ENCODE results near the gene HMGCL.
A peak's percentile ranks its signal among the peaks of the same experiment; 100 is the strongest.

Gene HMGCL

DNA sequence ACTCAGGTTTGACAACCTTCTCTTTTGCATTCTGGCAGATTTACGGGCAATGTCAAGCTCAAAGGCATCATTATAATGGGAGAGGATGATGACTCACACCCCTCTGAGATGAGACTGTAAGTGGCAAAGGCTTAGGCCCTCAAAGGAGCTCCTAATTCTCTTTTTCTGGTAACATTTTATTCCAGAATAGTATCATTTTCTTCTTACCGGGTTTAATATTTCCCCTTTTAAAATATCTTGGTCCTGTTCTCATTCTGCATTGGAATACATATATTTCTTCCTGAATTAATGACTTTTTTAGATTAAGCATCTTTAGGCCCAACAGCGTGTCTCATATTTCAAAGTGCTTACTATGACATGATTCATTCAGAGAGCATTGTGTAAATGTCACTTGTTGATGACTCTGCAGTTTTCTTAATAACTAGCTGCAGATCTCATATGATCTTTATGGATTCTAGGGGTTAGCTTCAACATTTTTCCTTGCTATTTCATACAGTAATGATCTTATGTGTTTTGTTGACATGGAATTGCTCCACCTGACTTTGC is 45.3 kb downstream of the HMGCL start:
- FAIRE-seq: no peak
- TF ChIP-seq, protein P1, sequence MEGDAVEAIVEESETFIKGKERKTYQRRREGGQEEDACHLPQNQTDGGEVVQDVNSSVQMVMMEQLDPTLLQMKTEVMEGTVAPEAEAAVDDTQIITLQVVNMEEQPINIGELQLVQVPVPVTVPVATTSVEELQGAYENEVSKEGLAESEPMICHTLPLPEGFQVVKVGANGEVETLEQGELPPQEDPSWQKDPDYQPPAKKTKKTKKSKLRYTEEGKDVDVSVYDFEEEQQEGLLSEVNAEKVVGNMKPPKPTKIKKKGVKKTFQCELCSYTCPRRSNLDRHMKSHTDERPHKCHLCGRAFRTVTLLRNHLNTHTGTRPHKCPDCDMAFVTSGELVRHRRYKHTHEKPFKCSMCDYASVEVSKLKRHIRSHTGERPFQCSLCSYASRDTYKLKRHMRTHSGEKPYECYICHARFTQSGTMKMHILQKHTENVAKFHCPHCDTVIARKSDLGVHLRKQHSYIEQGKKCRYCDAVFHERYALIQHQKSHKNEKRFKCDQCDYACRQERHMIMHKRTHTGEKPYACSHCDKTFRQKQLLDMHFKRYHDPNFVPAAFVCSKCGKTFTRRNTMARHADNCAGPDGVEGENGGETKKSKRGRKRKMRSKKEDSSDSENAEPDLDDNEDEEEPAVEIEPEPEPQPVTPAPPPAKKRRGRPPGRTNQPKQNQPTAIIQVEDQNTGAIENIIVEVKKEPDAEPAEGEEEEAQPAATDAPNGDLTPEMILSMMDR (IDR thresholded peaks at IDR 0.05; ENCODE audit: insufficient read depth, missing control alignments): no peak
- no peak for DNase-seq (ENCODE audit: insufficient read length, low spot score)

DNA sequence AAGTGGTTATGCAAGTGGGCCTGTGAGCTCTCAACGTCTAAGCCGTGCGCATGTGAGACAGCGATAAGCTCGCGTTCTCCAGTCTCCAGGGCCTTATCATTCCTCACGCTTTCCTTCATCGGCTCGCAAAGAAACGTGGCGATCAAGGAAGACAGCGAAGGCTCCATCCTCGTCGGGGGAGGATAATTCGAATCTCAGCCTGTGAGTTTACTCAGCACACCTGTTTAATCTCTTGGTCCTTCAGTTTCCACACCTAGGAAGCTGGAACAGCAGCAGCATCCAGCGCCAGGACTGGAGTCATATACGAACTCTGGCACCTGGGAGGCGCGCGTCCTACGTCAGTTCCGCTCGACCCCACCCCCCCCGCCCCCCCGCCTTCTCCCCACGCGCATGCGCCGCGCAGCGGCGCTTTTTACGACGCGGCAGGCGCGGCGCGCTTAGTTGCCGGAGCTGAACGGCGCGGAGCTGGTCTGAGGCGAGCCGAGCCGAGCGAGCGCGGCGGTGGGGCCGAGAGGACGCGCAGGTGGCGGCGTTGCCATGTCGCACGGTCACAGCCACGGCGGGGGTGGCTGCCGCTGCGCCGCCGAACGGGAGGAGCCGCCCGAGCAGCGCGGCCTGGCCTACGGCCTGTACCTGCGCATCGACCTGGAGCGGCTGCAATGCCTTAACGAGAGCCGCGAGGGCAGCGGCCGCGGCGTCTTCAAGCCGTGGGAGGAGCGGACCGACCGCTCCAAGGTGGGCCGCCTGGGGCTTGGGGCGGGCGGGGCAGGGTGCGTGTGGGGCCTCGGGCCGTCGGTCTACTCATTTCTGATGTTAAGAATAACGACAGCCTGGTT is 47.0 kb downstream of the HMGCL start, which contains the start of gene PITHD1:
PITHD1 (plus strand) TSS at position 440 of the 836 bp plus-strand sequence; CDS start at position 538, 98 bp downstream.
- no peak for FAIRE-seq
- peak; percentile 58 for DNase-seq (ENCODE audit: insufficient read length, low spot score)
- TF ChIP-seq, protein P1 (IDR thresholded peaks at IDR 0.05; ENCODE audit: insufficient read depth, missing control alignments): no peak

DNA sequence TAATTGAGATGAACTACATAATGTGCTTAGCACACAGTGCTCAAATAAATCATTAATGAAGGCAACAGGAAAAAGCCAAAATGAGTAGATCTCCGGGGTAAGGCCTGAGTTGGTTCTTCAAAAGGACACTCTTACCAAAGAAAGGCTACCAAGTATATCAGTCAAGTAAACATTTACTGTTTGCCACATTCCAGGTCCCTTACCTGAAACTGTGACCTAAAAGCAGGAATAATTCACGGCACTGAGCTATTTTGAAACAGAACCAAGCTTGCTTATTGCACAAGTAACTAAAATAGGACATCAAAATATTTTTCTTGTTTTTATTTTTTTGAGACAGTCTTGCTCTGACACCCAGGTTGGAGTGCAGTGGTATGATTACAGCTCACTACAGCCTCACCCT is 49.0 kb downstream of the HMGCL start:
- DNase-seq (ENCODE audit: insufficient read length, low spot score): no peak
- FAIRE-seq: no peak
- TF ChIP-seq, protein P1 (IDR thresholded peaks at IDR 0.05; ENCODE audit: insufficient read depth, missing control alignments): no peak

DNA sequence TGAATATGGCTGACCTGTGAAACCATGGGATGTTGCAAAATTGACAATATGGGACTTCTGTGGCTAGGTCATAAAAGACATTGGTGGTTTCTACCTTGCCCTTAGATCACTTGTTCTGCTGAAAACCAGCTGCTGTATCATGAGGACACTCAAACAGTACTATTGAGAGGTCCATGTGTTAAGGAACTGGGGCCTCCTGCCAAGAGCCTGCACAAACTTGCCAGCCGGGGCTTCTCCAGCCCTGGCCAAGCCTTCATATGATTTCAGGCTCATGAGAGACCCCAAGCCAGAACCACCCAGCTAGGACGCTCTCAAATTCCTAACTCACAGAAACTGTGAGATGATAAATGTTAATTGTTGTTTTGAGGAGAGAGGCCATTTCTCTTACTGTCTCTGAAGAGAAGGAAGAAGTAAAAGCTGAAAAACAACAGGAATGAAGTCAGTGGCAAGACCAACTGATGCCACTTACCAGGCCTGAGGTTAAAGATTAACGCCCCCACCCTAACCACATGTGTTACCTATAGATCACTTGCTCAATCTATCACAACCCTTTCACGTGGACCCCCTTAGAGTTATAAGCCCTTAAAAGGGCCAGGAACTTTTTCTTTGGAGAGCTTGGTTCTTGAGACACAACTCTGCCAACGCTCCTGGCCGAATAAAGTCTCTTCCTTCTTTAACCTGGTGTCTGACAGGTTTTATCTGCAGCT is 50.9 kb downstream of the HMGCL start:
- DNase-seq (ENCODE audit: insufficient read length, low spot score) (no peak), FAIRE-seq (no peak)
- TF ChIP-seq, protein P1 (IDR thresholded peaks at IDR 0.05; ENCODE audit: insufficient read depth, missing control alignments): no peak

DNA sequence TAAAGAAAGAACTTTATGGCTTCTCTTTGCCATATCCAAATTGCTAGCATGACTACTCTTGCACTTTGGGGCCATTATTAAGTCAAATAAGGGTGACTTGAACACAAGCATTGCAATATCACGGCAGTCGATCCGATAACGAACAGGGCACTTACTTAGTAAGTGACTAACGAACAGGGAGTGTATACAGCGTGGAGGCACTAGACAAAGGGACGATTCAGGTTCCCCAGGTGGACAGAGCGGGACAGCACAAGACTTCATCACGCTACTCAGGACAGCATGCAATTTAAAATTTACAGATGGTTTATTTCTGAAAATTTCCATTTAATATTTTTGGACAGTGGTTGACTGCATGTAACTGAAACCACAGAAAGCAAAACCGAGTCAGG is 52.4 kb downstream of the HMGCL start:
- DNase-seq (ENCODE audit: insufficient read length, low spot score) (no peak), FAIRE-seq (no peak)
- TF ChIP-seq, protein P1 (IDR thresholded peaks at IDR 0.05; ENCODE audit: insufficient read depth, missing control alignments): no peak

DNA sequence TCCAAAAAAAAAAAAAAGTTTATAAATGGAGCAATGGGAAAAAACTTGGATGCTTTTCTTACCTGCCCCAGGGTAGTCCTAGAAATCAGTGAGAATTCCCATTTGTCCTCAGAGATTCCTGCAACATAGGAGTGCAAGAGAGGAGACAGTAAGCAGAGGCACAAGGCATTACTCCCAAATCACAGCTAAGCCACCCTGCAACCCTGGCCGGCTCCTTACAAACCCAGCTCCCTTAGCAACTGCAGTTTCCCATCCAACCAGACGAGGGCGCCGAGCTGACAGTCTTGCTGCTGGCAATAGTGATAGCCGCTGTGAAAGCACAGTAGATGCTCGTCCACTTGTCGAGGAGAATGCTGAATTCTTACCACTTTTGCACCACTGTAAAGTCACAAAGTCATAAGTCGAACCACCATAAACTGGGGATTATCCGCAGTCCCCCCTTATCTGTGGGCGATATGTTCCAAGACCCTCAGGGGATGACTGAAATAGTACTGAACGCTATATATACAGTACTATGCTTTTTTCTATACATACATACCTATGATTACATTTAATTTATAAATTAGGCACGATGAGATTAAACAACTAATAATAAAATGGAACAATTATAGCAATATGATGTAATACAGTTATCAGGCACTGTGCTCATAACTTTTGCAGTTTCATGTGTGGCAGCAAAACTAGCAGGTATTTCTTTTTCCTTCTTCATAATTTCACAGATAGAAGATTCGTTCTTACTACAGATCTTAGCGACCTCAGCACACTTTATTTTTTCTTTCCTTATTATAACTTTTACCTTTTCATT is 53.0 kb downstream of the HMGCL start:
- TF ChIP-seq, protein P1 (IDR thresholded peaks at IDR 0.05; ENCODE audit: insufficient read depth, missing control alignments): peak; percentile 97
- DNase-seq (ENCODE audit: insufficient read length, low spot score) (no peak), FAIRE-seq (no peak)
